Adrenal gland (tissue), 12 donors: ENCODE data around the gene NLGN3. TPM values are rescaled to one million over a fixed set of nuclear protein-coding genes. Genes with fewer than 3 reads are reported as not detected.

Experiments
- DNase-seq, 7 donors: peaks; one replicate each; pipeline ENCODE4 v3.0.0-alpha.2; 2019 to 2020
- H3K27ac ChIP-seq, 5 donors: fragments of 200-600 bp; sonication (generic) in 4 of 5; 1 replicate in 3 of 5; 2 replicates in 2 of 5; pipeline versions ENCODE4 v1.5.1 to v1.8.0; 2016 to 2020; ENCODE audit warnings: mild to moderate bottlenecking in 1 of 5
- H3K27me3 ChIP-seq: fragments of 200-600 bp; 2 replicates; pipeline ENCODE4 v1.8.0; 2021
- H3K36me3 ChIP-seq, 2 donors: fragments of 200-600 bp; replicated peaks in 1 of 2; 1 replicate in 1 of 2; 2 replicates in 1 of 2; pipeline versions ENCODE4 v1.5.1 to v1.8.0; 2018 to 2022
- H3K4me1 ChIP-seq, 2 donors: fragments of 200-600 bp; replicated peaks in 1 of 2; 1 replicate in 1 of 2; 2 replicates in 1 of 2; pipeline versions ENCODE4 v1.5.1 to v1.8.0; 2018 to 2021
- H3K4me3 ChIP-seq, 4 donors: fragments of 200-600 bp; sonication (generic) in 3 of 4; one replicate each; pipeline ENCODE4 v1.5.1; 2016 to 2018
- H3K9me3 ChIP-seq, 3 donors: fragments of 200-600 bp; sonication (generic) in 1 of 3; replicated peaks in 1 of 3; 1 replicate in 2 of 3; 2 replicates in 1 of 3; pipeline versions ENCODE4 v1.5.1 to v1.8.0; 2016 to 2021
- CTCF ChIP-seq, 6 experiments: fragments of 450-650 bp in 4 of 6; fragments of 200-600 bp in 2 of 6; sonication (generic) in 1 of 6; IDR thresholded peaks; 1 replicate in 5 of 6; 2 replicates in 1 of 6; pipeline versions ENCODE4 v1.5.1 to v1.8.0; 2016 to 2021; ENCODE audit warnings: antibody characterized with exemption in 6 of 6, mild to moderate bottlenecking in 2 of 6, moderate library complexity in 1 of 6
- POLR2A ChIP-seq, 2 donors: fragments of 450-650 bp; IDR thresholded peaks; one replicate each; pipeline ENCODE4 v1.6.1; 2017; ENCODE audit warnings: antibody characterized with exemption in 2 of 2, mild to moderate bottlenecking in 2 of 2, moderate library complexity in 1 of 2
- WGBS, 4 donors: extraction: QIAGEN DNeasy Blood & Tissue Kit in 2 of 4; methylation state at CpG; one replicate each; pipeline versions ENCODE4 v1.1.5 to v1.1.7; 2013 to 2017; 5-methylcytosine and 5-hydroxymethylcytosine counted together
- intact Hi-C, 2 donors: fragments of 100-400 bp; cut with DNase I; formaldehyde crosslinking; loops; one replicate each; pipeline versions ENCODE4 v1.14.1 to v1.15.0; 2022 to 2023
- polyA plus RNA-seq, 3 donors: library from polyadenylated mRNA; stranded (reverse); fragments of 200-250 nt in 2 of 3; fragments of 350-450 nt in 1 of 3; fragmentation: Illumina TruSeq in 1 of 3; extraction: RNeasy Lipid Tissue Mini Kit (QIAGEN cat#74804) in 1 of 3; gene quantifications; one replicate each; pipeline ENCODE4 v1.2.3, GENCODE V29; 2013 to 2014
- total RNA-seq, 9 donors: library from RNA; depleted of rRNA in 4 of 9; stranded (reverse); fragments of >200 nt in 4 of 9; fragments of 120-200 nt in 1 of 9; fragmentation: NEBNext Ultra II Directional in 1 of 9; extraction: Animal tissue kit (Norgen Biotek cat#: 25700) in 1 of 9; gene quantifications; one replicate each; pipeline versions ENCODE4 v1.1.0 to v1.2.4, GENCODE V29; 2013 to 2023
- donor health status: healthy with polysubstance abuse.
- donor health status: Bipolar disorder and iron deficiency.
- donor health status: DM: yes; HTN: yes; CAD: no.
- donor health status: DM: no; HTN: no; CAD: no.
- donor health status: DM: no; HTN: no; CAD: no.
- donor health status: DM: yes; HTN: yes; CAD: no.

The NLGN3 gene
- total and polyA plus RNA-seq, 12 donors, result 8.9 to 51.6 (median 17.2) TPM

GRCh38 chrX:71170660-71171059 is 26.0 kb downstream of the NLGN3 start:
- peak in 1 of 7 donors; percentile 7 for DNase-seq
- TF ChIP-seq CTCF (IDR thresholded peaks at IDR 0.05) (no peak), POLR2A (IDR thresholded peaks at IDR 0.05) (no peak)
- peak overlapping the region in 3 of 5 donors; percentile 38 to 50 (median 43) for H3K27ac ChIP-seq
- no peaks in the 10 kb centered on the region for H3K9me3 ChIP-seq
- H3K27me3 ChIP-seq, result peaks cover 4% of the 10 kb centered on the region
- intact Hi-C loops, result no loop called here
- 54 to 66% (median 58%) methylated on average over 3 to 5 of the region's 5 CpGs for WGBS, 4 donors
- no peaks in the 10 kb centered on the region for H3K36me3 ChIP-seq
- no peak overlapping the region for H3K4me3 ChIP-seq
- no peaks in the 10 kb centered on the region for H3K4me1 ChIP-seq

GRCh38 chrX:71171110-71171801 is 26.6 kb downstream of the NLGN3 start:
- H3K27me3 ChIP-seq, result peaks cover 4% of the 10 kb centered on the region
- no peak for TF ChIP-seq CTCF (IDR thresholded peaks at IDR 0.05)
- TF ChIP-seq POLR2A (IDR thresholded peaks at IDR 0.05), result peak in 1 of 2 donors; percentile 49
- WGBS, 4 donors, result 21 to 49% (median 33%) methylated on average over 9 to 12 of the region's 12 CpGs
- no peaks in the 10 kb centered on the region for H3K36me3 ChIP-seq
- intact Hi-C loops, result no loop called here
- no peaks in the 10 kb centered on the region for H3K9me3 ChIP-seq
- H3K4me1 ChIP-seq, result no peaks in the 10 kb centered on the region
- peak; percentile 53 to 84 (median 73) for DNase-seq
- no peak overlapping the region for H3K4me3 ChIP-seq
- peak overlapping the region in 4 of 5 donors; percentile 38 to 66 (median 42) for H3K27ac ChIP-seq

GRCh38 chrX:71173440-71173839 is 28.8 kb downstream of the NLGN3 start:
- WGBS, 4 donors, result 54 to 64% (median 57%) methylated on average over 2 of the region's 2 CpGs
- intact Hi-C loops, result no loop called here
- H3K4me3 ChIP-seq, result no peak overlapping the region
- H3K9me3 ChIP-seq, result no peaks in the 10 kb centered on the region
- TF ChIP-seq POLR2A (IDR thresholded peaks at IDR 0.05) (no peak), CTCF (IDR thresholded peaks at IDR 0.05) (no peak)
- no peak for DNase-seq
- no peak overlapping the region for H3K27ac ChIP-seq
- H3K36me3 ChIP-seq, result no peaks in the 10 kb centered on the region
- H3K27me3 ChIP-seq, result peaks cover 4% of the 10 kb centered on the region
- H3K4me1 ChIP-seq, result peaks cover 6 to 9% of the 10 kb centered on the region in 2 donors

GRCh38 chrX:71174795-71175194 is 30.2 kb downstream of the NLGN3 start:
- no peak overlapping the region for H3K27ac ChIP-seq
- no peaks in the 10 kb centered on the region for H3K36me3 ChIP-seq
- no peak for TF ChIP-seq CTCF (IDR thresholded peaks at IDR 0.05)
- TF ChIP-seq POLR2A (IDR thresholded peaks at IDR 0.05), result no peak
- intact Hi-C loops, result no loop called here
- H3K9me3 ChIP-seq, result no peaks in the 10 kb centered on the region
- WGBS, 4 donors, result 55 to 80% (median 69%) methylated on average over 1 of the region's 1 CpG
- H3K4me1 ChIP-seq, result peaks cover 6 to 9% of the 10 kb centered on the region in 2 donors
- no peaks in the 10 kb centered on the region for H3K27me3 ChIP-seq
- DNase-seq, result no peak
- H3K4me3 ChIP-seq, result no peak overlapping the region
